Vagina (tissue), 2 donors: ENCODE data around the gene PARP4. TPM values are rescaled to one million over a fixed set of nuclear protein-coding genes. Genes with fewer than 3 reads are reported as not detected.
"Not testable (repeated sequence)": the region's sequence is repeated elsewhere in the genome, so short reads cannot be mapped to it uniquely, and the experiment has no call there.

ENCODE experiments used
- DNase-seq, 2 donors: peaks; one replicate each; pipeline ENCODE4 v3.0.0-alpha.2; 2017; ENCODE audit errors: extremely low spot score in 2 of 2
- H3K27ac ChIP-seq: fragments of 200-600 bp; sonication (generic); one replicate; pipeline ENCODE4 v1.5.1; 2019
- H3K27me3 ChIP-seq: fragments of 200-600 bp; sonication (generic); one replicate; pipeline ENCODE4 v1.5.1; 2019
- H3K36me3 ChIP-seq, 2 donors: fragments of 200-600 bp; sonication (generic); one replicate each; pipeline ENCODE4 v1.5.1; 2017 to 2019
- H3K4me1 ChIP-seq: fragments of 200-600 bp; sonication (generic); one replicate; pipeline ENCODE4 v1.5.1; 2019
- H3K4me3 ChIP-seq, 2 donors: fragments of 200-600 bp; sonication (generic); 1 replicate in 1 of 2; 2 replicates in 1 of 2; pipeline ENCODE4 v1.5.1; 2016 to 2019
- H3K9me3 ChIP-seq: fragments of 200-600 bp; sonication (generic); one replicate; pipeline ENCODE4 v1.5.1; 2019
- CTCF ChIP-seq, 3 experiments: fragments of 450-650 bp in 2 of 3; fragments of 200-600 bp in 1 of 3; sonication (generic) in 1 of 3; IDR thresholded peaks; one replicate each; pipeline ENCODE4 v1.5.1; 2017 to 2019; ENCODE audit warnings: antibody characterized with exemption in 3 of 3, mild to moderate bottlenecking in 2 of 3, moderate library complexity in 2 of 3
- POLR2A ChIP-seq, 2 donors: fragments of 450-650 bp; IDR thresholded peaks; one replicate each; pipeline ENCODE4 v1.6.1; 2017; ENCODE audit warnings: antibody characterized with exemption in 2 of 2, mild to moderate bottlenecking in 2 of 2, moderate library complexity in 2 of 2
- POLR2AphosphoS5 ChIP-seq, 2 donors: sonication (generic); formaldehyde crosslinking; IDR thresholded peaks; one replicate each; pipeline ENCODE4 v1.9.0; 2017; ENCODE audit warnings: antibody characterized with exemption in 2 of 2, mild to moderate bottlenecking in 2 of 2, low read depth in 1 of 2; ENCODE audit not compliant: insufficient read depth in 1 of 2
- intact Hi-C: fragments of 100-400 bp; cut with DNase I; formaldehyde crosslinking; loops from one replicate; pipeline ENCODE4 v1.15.1; 2023
- total RNA-seq: library from RNA; depleted of rRNA; stranded (reverse); fragments of >200 nt; gene quantifications from one replicate; pipeline ENCODE4 v1.2.3, GENCODE V29; 2016

Gene PARP4
- total RNA-seq, 1 donor from 2014 or later = 47.4 TPM

GRCh38 chr13:24443366-24443765 lies 69.2 kb downstream of the PARP4 start:
- Histone ChIP-seq H3K27ac (no peak overlapping the region), H3K4me1 (no peaks in the 10 kb centered on the region), H3K27me3 (no peaks in the 10 kb centered on the region), H3K9me3 (no peaks in the 10 kb centered on the region), H3K36me3 (peaks cover 0 to 69% of the 10 kb centered on the region in 2 donors), H3K4me3 (no peak overlapping the region)
- intact Hi-C loops = no loop called here
- DNase-seq = no peak
- TF ChIP-seq CTCF (IDR thresholded peaks at IDR 0.05) (no peak), POLR2AphosphoS5 (IDR thresholded peaks at IDR 0.05; ENCODE audit: insufficient read depth in 1 of 2, low read depth in 1 of 2) (no peak), POLR2A (IDR thresholded peaks at IDR 0.05) (no peak)

GRCh38 chr13:24426045-24426444 lies 86.5 kb downstream of the PARP4 start:
- DNase-seq, intact Hi-C loops: not testable (repeated sequence)
- H3K36me3 ChIP-seq = peaks cover 3 to 32% of the 10 kb centered on the region in 2 donors

GRCh38 chr13:24419668-24420067 lies 92.9 kb downstream of the PARP4 start:
- H3K4me1 ChIP-seq, intact Hi-C loops, H3K9me3 ChIP-seq, H3K27me3 ChIP-seq, H3K27ac ChIP-seq, H3K4me3 ChIP-seq, DNase-seq: not testable (repeated sequence)
- peaks cover 3 to 27% of the 10 kb centered on the region in 2 donors for H3K36me3 ChIP-seq

More at GRCh38 chr13:24426045-24426444, 86.5 kb downstream of the PARP4 start:
- not testable (repeated sequence) for H3K27ac ChIP-seq, H3K27me3 ChIP-seq, H3K9me3 ChIP-seq, H3K4me3 ChIP-seq, H3K4me1 ChIP-seq

GRCh38 chr13:24407844-24408243 lies 104.7 kb downstream of the PARP4 start:
- no peak overlapping the region for H3K27ac ChIP-seq
- H3K27me3 ChIP-seq = no peaks in the 10 kb centered on the region
- intact Hi-C loops = no loop called here
- no peaks in the 10 kb centered on the region for H3K4me1 ChIP-seq
- H3K4me3 ChIP-seq = no peak overlapping the region
- H3K9me3 ChIP-seq = no peaks in the 10 kb centered on the region
- no peak for DNase-seq
- no peaks in the 10 kb centered on the region for H3K36me3 ChIP-seq
- TF ChIP-seq POLR2A (IDR thresholded peaks at IDR 0.05) = no peak
- no peak for TF ChIP-seq CTCF (IDR thresholded peaks at IDR 0.05)
- TF ChIP-seq POLR2AphosphoS5 (IDR thresholded peaks at IDR 0.05; ENCODE audit: insufficient read depth in 1 of 2, low read depth in 1 of 2) = no peak

- intact Hi-C loops = no loop called here
- Histone ChIP-seq H3K36me3 (no peaks in the 10 kb centered on the region), H3K27me3 (no peaks in the 10 kb centered on the region), H3K27ac (no peak overlapping the region), H3K4me3 (no peak overlapping the region), H3K4me1 (no peaks in the 10 kb centered on the region), H3K9me3 (no peaks in the 10 kb centered on the region)
- TF ChIP-seq POLR2A (IDR thresholded peaks at IDR 0.05) (no peak), CTCF (IDR thresholded peaks at IDR 0.05) (no peak), POLR2AphosphoS5 (IDR thresholded peaks at IDR 0.05; ENCODE audit: insufficient read depth in 1 of 2, low read depth in 1 of 2) (no peak)
- no peak for DNase-seq
These were observed 106.1 kb downstream of the PARP4 start for GRCh38 chr13:24406524-24406923.

- DNase-seq = no peak
- Histone ChIP-seq H3K36me3 (no peaks in the 10 kb centered on the region), H3K27me3 (no peaks in the 10 kb centered on the region), H3K4me1 (no peaks in the 10 kb centered on the region), H3K9me3 (no peaks in the 10 kb centered on the region), H3K4me3 (no peak overlapping the region), H3K27ac (no peak overlapping the region)
- intact Hi-C loops = no loop called here
- TF ChIP-seq CTCF (IDR thresholded peaks at IDR 0.05) = no peak
- TF ChIP-seq POLR2AphosphoS5 (IDR thresholded peaks at IDR 0.05; ENCODE audit: insufficient read depth in 1 of 2, low read depth in 1 of 2) = no peak
- TF ChIP-seq POLR2A (IDR thresholded peaks at IDR 0.05) = no peak
These were observed 115.8 kb downstream of the PARP4 start for GRCh38 chr13:24396821-24397220.
